ENCODE data around the gene NEDD4. TPM values are rescaled to one million over a fixed set of nuclear protein-coding genes. Genes with fewer than 3 reads are reported as not detected.

NEDD4 gene
- total RNA-seq, 2 experiments from 2014 or later, result 2.6 to 2.7 TPM

DNA sequence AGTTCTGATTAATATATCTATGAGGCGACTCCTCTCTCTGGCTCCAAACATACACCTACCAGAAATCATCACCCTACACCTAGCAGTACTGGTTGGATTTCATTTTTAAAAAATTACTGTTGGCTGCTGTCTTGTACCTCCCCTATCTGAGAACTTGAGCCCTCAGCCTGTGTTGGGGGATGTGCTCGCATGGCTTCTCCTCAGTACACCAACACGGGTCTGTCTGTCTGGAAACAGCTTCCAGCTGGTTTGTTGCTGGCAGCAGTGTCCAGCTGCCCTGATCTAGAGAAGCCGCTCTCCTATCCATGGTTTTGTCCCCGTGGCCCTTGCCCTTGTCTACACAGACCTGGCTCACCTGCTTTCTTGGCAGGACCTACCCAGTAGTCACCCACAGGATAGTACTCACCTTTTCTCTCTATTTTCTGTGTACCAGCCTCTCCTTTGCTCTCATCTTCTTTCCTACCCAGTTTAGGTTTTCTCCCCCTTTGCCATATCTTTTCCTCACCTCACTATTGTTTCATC is 43.2 kb upstream of the NEDD4 start:
- Histone ChIP-seq H3K4me1 (ENCODE audit: insufficient read depth, low read length) (no peaks in the 10 kb centered on the region), H3K4me3 (ENCODE audit: low read length) (no peak overlapping the region), H3K36me3 (ENCODE audit: insufficient read depth, low read length) (no peaks in the 10 kb centered on the region), H3K27me3 (ENCODE audit: control insufficient read depth in 1 of 2, insufficient read depth in 2 of 2, low read length in 2 of 2) (no peaks in the 10 kb centered on the region), H3K27ac (ENCODE audit: low read depth in 1 of 2, low read length in 2 of 2) (no peak overlapping the region), H3K9me3 (ENCODE audit: control insufficient read depth in 1 of 2, insufficient read depth in 1 of 2, low read length in 2 of 2) (no peaks in the 10 kb centered on the region)
- DNase-seq (no peak), ATAC-seq (ENCODE audit: poor library complexity) (no peak)
- no peak overlapping the region for H3K27ac Mint-ChIP-seq
- TF ChIP-seq, protein P1, sequence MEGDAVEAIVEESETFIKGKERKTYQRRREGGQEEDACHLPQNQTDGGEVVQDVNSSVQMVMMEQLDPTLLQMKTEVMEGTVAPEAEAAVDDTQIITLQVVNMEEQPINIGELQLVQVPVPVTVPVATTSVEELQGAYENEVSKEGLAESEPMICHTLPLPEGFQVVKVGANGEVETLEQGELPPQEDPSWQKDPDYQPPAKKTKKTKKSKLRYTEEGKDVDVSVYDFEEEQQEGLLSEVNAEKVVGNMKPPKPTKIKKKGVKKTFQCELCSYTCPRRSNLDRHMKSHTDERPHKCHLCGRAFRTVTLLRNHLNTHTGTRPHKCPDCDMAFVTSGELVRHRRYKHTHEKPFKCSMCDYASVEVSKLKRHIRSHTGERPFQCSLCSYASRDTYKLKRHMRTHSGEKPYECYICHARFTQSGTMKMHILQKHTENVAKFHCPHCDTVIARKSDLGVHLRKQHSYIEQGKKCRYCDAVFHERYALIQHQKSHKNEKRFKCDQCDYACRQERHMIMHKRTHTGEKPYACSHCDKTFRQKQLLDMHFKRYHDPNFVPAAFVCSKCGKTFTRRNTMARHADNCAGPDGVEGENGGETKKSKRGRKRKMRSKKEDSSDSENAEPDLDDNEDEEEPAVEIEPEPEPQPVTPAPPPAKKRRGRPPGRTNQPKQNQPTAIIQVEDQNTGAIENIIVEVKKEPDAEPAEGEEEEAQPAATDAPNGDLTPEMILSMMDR (IDR thresholded peaks at IDR 0.05), result no peak
- H3K9me3 Mint-ChIP-seq, result no peaks in the 10 kb centered on the region
- intact Hi-C loops (cut with DNase I, micrococcal nuclease), result no loop called here
- H3K4me3 Mint-ChIP-seq, result no peak overlapping the region
- peaks cover 19% of the 10 kb centered on the region for H3K4me1 Mint-ChIP-seq (ENCODE audit: low read depth)
- ChIA-PET CTCF (no interaction called here), POLR2A (no interaction called here)
- H3K27me3 Mint-ChIP-seq, result no peaks in the 10 kb centered on the region
- H3K36me3 Mint-ChIP-seq (ENCODE audit: low read depth), result no peaks in the 10 kb centered on the region

DNA sequence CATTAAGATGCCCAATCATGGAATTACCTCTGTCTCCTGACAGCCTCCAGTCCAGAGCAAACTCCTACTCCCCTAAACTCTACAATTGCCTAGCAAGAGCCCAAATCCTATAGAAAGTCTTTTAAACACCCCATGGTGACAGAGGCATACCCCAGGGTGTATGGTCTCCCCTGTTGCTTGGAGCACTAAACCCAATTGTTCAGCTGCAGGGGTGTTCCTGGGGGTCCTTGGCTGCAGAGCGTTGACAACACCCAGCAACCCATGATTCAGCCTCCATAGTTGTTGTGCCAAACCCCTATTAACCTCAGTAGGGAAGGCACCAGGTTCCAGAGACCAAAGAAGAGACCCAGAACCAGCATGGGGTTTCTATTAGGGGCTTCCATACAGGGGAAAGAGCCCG is 41.8 kb upstream of the NEDD4 start:
- CTCF ChIA-PET, result no interaction called here
- no peak overlapping the region for H3K27ac Mint-ChIP-seq
- Histone ChIP-seq H3K36me3 (ENCODE audit: insufficient read depth, low read length) (no peaks in the 10 kb centered on the region), H3K4me1 (ENCODE audit: insufficient read depth, low read length) (no peaks in the 10 kb centered on the region), H3K9me3 (ENCODE audit: control insufficient read depth in 1 of 2, insufficient read depth in 1 of 2, low read length in 2 of 2) (no peaks in the 10 kb centered on the region), H3K4me3 (ENCODE audit: low read length) (no peak overlapping the region), H3K27ac (ENCODE audit: low read depth in 1 of 2, low read length in 2 of 2) (no peak overlapping the region), H3K27me3 (ENCODE audit: control insufficient read depth in 1 of 2, insufficient read depth in 2 of 2, low read length in 2 of 2) (no peaks in the 10 kb centered on the region)
- no peaks in the 10 kb centered on the region for H3K27me3 Mint-ChIP-seq
- ATAC-seq (ENCODE audit: poor library complexity), result no peak
- no peak for DNase-seq
- H3K36me3 Mint-ChIP-seq (ENCODE audit: low read depth), result no peaks in the 10 kb centered on the region
- H3K4me1 Mint-ChIP-seq (ENCODE audit: low read depth), result peaks cover 19% of the 10 kb centered on the region
- TF ChIP-seq, protein P1 (IDR thresholded peaks at IDR 0.05), result no peak
- no peak overlapping the region for H3K4me3 Mint-ChIP-seq
- intact Hi-C loops (cut with DNase I, micrococcal nuclease), result no loop called here
- no peaks in the 10 kb centered on the region for H3K9me3 Mint-ChIP-seq
- POLR2A ChIA-PET, result no interaction called here

DNA sequence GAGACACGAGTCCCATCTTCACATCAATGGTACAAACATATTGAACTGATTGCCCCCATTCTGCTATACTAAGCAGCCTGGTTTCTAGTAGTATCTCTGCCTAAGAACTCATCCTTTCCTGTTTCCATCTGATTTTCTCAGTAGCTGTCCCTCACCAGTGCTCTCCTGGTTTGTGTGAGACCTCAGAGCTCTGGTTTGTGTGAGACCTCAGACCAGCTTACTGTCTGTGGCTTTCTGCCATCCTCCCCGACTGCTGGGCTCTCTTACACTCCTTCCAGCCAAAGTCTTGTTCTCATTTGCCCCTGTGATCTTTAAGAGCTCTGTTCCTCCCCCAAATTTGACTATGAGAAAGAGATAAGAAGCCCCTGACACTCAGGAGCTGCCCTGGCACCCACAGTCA is 41.1 kb upstream of the NEDD4 start:
- DNase-seq (no peak), ATAC-seq (ENCODE audit: poor library complexity) (no peak)
- POLR2A ChIA-PET, result no interaction called here
- TF ChIP-seq, protein P1 (IDR thresholded peaks at IDR 0.05), result no peak
- Mint-ChIP-seq H3K27ac (no peak overlapping the region), H3K4me3 (no peak overlapping the region), H3K36me3 (ENCODE audit: low read depth) (no peaks in the 10 kb centered on the region), H3K27me3 (no peaks in the 10 kb centered on the region), H3K4me1 (ENCODE audit: low read depth) (peaks cover 17% of the 10 kb centered on the region), H3K9me3 (no peaks in the 10 kb centered on the region)
- H3K9me3 ChIP-seq (ENCODE audit: control insufficient read depth in 1 of 2, insufficient read depth in 1 of 2, low read length in 2 of 2), result no peaks in the 10 kb centered on the region
- CTCF ChIA-PET, result no interaction called here
- no peaks in the 10 kb centered on the region for H3K36me3 ChIP-seq (ENCODE audit: insufficient read depth, low read length)
- intact Hi-C loops (cut with DNase I, micrococcal nuclease), result no loop called here
- no peaks in the 10 kb centered on the region for H3K27me3 ChIP-seq (ENCODE audit: control insufficient read depth in 1 of 2, insufficient read depth in 2 of 2, low read length in 2 of 2)
- no peak overlapping the region for H3K4me3 ChIP-seq (ENCODE audit: low read length)
- H3K4me1 ChIP-seq (ENCODE audit: insufficient read depth, low read length), result no peaks in the 10 kb centered on the region
- H3K27ac ChIP-seq (ENCODE audit: low read depth in 1 of 2, low read length in 2 of 2), result no peak overlapping the region

Data from CD4-positive, alpha-beta T cell (primary cell).